ENCODE results near the gene UBE2N.

The UBE2N gene

DNA sequence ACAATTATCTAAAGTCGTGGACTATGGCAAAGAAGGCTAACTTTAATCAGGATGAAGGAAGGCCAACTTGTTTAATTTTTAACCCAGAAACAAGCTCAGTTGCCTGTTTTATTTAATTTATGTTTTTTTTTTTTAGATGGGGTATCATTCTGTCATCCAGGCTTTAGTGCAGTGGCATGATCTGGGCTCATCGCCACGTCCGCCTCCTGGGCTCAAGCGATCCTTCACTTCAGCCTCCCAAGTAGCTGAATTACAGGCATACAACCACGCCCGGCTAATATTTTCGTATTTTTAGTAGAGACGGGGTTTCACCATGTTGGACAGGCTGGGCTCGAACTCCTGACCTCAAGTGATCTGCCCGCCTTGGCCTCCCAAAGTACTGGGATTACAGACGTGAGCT lies 44.3 kb downstream of the UBE2N start:
- no peak overlapping the region for H3K4me3 ChIP-seq (ENCODE audit: low read depth, low read length)
- ChIA-PET POLR2A (no interaction called here), CTCF (interaction anchor here (0.6 to 4.3 kb wide), 30 partner anchors 8 to 709 kb away, joined by 3 to 71 read pairs (median 4); no protein-coding TSS in a partner anchor)
- H3K9me3 ChIP-seq (ENCODE audit: control insufficient read depth, insufficient read depth, low read depth, low read length), result no peaks in the 10 kb centered on the region
- H3K4me1 ChIP-seq (ENCODE audit: control insufficient read depth, insufficient read depth, low read length), result no peaks in the 10 kb centered on the region
- H3K27ac ChIP-seq (ENCODE audit: extremely low read depth, low read depth, low read length), result no peak overlapping the region
- H3K36me3 ChIP-seq (ENCODE audit: control insufficient read depth in 2 of 2, insufficient read depth in 1 of 2, low read length in 2 of 2), result peaks cover 35 to 37% of the 10 kb centered on the region in 2 experiments
- TF ChIP-seq ZNF292 (tag by site-specific recombination; IDR thresholded peaks at IDR 0.05; ENCODE audit: borderline replicate concordance, low read depth), result no peak
- no peak for TF ChIP-seq ZNF558 (tag by site-specific recombination; IDR thresholded peaks at IDR 0.05)
- TF ChIP-seq, protein P1, sequence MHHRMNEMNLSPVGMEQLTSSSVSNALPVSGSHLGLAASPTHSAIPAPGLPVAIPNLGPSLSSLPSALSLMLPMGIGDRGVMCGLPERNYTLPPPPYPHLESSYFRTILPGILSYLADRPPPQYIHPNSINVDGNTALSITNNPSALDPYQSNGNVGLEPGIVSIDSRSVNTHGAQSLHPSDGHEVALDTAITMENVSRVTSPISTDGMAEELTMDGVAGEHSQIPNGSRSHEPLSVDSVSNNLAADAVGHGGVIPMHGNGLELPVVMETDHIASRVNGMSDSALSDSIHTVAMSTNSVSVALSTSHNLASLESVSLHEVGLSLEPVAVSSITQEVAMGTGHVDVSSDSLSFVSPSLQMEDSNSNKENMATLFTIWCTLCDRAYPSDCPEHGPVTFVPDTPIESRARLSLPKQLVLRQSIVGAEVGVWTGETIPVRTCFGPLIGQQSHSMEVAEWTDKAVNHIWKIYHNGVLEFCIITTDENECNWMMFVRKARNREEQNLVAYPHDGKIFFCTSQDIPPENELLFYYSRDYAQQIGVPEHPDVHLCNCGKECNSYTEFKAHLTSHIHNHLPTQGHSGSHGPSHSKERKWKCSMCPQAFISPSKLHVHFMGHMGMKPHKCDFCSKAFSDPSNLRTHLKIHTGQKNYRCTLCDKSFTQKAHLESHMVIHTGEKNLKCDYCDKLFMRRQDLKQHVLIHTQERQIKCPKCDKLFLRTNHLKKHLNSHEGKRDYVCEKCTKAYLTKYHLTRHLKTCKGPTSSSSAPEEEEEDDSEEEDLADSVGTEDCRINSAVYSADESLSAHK (tag by site-specific recombination; IDR thresholded peaks at IDR 0.05), result no peak
- no peak for TF ChIP-seq PATZ1 (tag by site-specific recombination; IDR thresholded peaks at IDR 0.05)
- TF ChIP-seq ZFP41 (tag by site-specific recombination; IDR thresholded peaks at IDR 0.05; ENCODE audit: borderline replicate concordance), result no peak
- TF ChIP-seq ZNF221 (tag by site-specific recombination; IDR thresholded peaks at IDR 0.05; ENCODE audit: borderline replicate concordance), result no peak
- TF ChIP-seq KLF16 (tag by site-specific recombination; IDR thresholded peaks at IDR 0.05), result no peak
- TF ChIP-seq SETDB1 (IDR thresholded peaks at IDR 0.05; ENCODE audit: insufficient read length, low read length), result no peak
- TF ChIP-seq WT1 (tag by site-specific recombination; IDR thresholded peaks at IDR 0.05), result no peak
- TF ChIP-seq ZBTB26 (tag by site-specific recombination; optimal IDR thresholded peaks at IDR 0.05), result no peak
- no peak for TF ChIP-seq ZNF510 (tag by site-specific recombination; IDR thresholded peaks at IDR 0.05; ENCODE audit: insufficient replicate concordance)

DNA sequence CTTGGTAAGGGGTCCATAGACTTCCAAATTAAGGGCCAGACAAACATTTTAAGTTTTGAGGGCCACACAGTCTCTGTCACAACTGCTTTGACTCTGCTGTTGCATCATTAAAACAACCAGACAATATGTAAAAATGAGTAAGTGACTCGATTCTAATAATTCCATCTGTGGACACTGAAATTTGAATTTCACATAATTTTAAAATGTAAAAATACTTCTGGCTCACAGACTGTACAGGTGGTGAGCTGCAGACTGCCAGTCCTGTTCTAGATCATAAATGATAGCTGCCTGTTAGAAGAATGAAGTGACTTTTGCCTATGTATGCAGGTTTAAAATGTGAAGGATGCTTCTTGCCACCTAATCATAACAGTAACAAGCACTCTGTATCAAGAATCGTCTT lies 48.3 kb downstream of the UBE2N start:
- H3K36me3 ChIP-seq (ENCODE audit: control insufficient read depth in 2 of 2, insufficient read depth in 1 of 2, low read length in 2 of 2), result peaks cover 26 to 29% of the 10 kb centered on the region in 2 experiments; a peak in 2 of 3 replicates
- H3K9me3 ChIP-seq (ENCODE audit: control insufficient read depth, insufficient read depth, low read depth, low read length), result no peaks in the 10 kb centered on the region
- no peak overlapping the region for H3K4me3 ChIP-seq (ENCODE audit: low read depth, low read length)
- peaks cover 11% of the 10 kb centered on the region; the same call in 1 of the 2 replicates for H3K4me1 ChIP-seq (ENCODE audit: control insufficient read depth, insufficient read depth, low read length)
- TF ChIP-seq ZNF510 (tag by site-specific recombination; IDR thresholded peaks at IDR 0.05; ENCODE audit: insufficient replicate concordance) (no peak), ZBTB26 (tag by site-specific recombination; optimal IDR thresholded peaks at IDR 0.05) (no peak), ZBTB8A (tag by site-specific recombination; IDR thresholded peaks at IDR 0.05) (no peak), GLIS1 (tag by site-specific recombination; IDR thresholded peaks at IDR 0.05) (no peak), ZNF76 (tag by site-specific recombination; IDR thresholded peaks at IDR 0.05; ENCODE audit: borderline replicate concordance, low read depth) (no peak), ZNF24 (tag by site-specific recombination; IDR thresholded peaks at IDR 0.05) (no peak)
- ChIA-PET CTCF (interaction anchor here (0.7 kb wide), 1 partner anchor 373 kb away, joined by 3 read pairs; no protein-coding TSS in a partner anchor), POLR2A (no interaction called here)
- no peak overlapping the region for H3K27ac ChIP-seq (ENCODE audit: extremely low read depth, low read depth, low read length)

Data from HEK293 (cell line).